GM18520 (cell line): Measurements from ENCODE around the gene CACHD1.

Source experiments
- ATAC-seq: cut with Tn5 transposase; IDR thresholded peaks from one replicate; pipeline ENCODE4 v1.9.1; 2021; ENCODE audit not compliant: unreplicated experiment

Gene CACHD1

GRCh38 chr1:64519901-64520300 lies 50.0 kb downstream of the CACHD1 start:
- no peak for ATAC-seq

GRCh38 chr1:64522740-64523139 lies 52.8 kb downstream of the CACHD1 start:
- ATAC-seq: no peak

- ATAC-seq: no peak
Measured at GRCh38 chr1:64523413-64524337, 53.7 kb downstream of the CACHD1 start.

- no peak for ATAC-seq
Measured at GRCh38 chr1:64524614-64525013, 54.7 kb downstream of the CACHD1 start.

- no peak for ATAC-seq
Measured at GRCh38 chr1:64525116-64525686, 55.3 kb downstream of the CACHD1 start.

GRCh38 chr1:64526312-64526711 lies 56.4 kb downstream of the CACHD1 start:
- ATAC-seq: no peak

GRCh38 chr1:64527165-64527564 lies 57.2 kb downstream of the CACHD1 start:
- ATAC-seq: no peak

- ATAC-seq: no peak
Measured at GRCh38 chr1:64527786-64528185, 57.9 kb downstream of the CACHD1 start.

- no peak for ATAC-seq
Measured at GRCh38 chr1:64530969-64531692, 61.2 kb downstream of the CACHD1 start.

- no peak for ATAC-seq
Measured at GRCh38 chr1:64532646-64533045, 62.7 kb downstream of the CACHD1 start.

- ATAC-seq: no peak
Measured at GRCh38 chr1:64535938-64536835, 66.3 kb downstream of the CACHD1 start.

- ATAC-seq: no peak
Measured at GRCh38 chr1:64536836-64537490, 67.0 kb downstream of the CACHD1 start.

- ATAC-seq: no peak
Measured at GRCh38 chr1:64537942-64538341, 68.0 kb downstream of the CACHD1 start.

- ATAC-seq: no peak
Measured at GRCh38 chr1:64538389-64538788, 68.5 kb downstream of the CACHD1 start.

- no peak for ATAC-seq
Measured at GRCh38 chr1:64539289-64539688, 69.4 kb downstream of the CACHD1 start.

GRCh38 chr1:64539781-64540218 lies 69.9 kb downstream of the CACHD1 start:
- ATAC-seq: no peak

- ATAC-seq: no peak
Measured at GRCh38 chr1:64540265-64540791, 70.4 kb downstream of the CACHD1 start.

GRCh38 chr1:64542118-64542517 lies 72.2 kb downstream of the CACHD1 start:
- no peak for ATAC-seq

GRCh38 chr1:64543831-64544230 lies 73.9 kb downstream of the CACHD1 start:
- ATAC-seq: no peak
